HG03354 (cell line): ENCODE measurements around the gene TSC22D4.
"Not testable (repeated sequence)": the region's sequence is repeated elsewhere in the genome, so short reads cannot be mapped to it uniquely, and the experiment has no call there.

Experiments used
- ATAC-seq: cut with Tn5 transposase; IDR thresholded peaks from one replicate; pipeline ENCODE4 v1.9.1; 2021; ENCODE audit warnings: mild to moderate bottlenecking; ENCODE audit not compliant: unreplicated experiment, poor library complexity, severe bottlenecking

The TSC22D4 gene

DNA sequence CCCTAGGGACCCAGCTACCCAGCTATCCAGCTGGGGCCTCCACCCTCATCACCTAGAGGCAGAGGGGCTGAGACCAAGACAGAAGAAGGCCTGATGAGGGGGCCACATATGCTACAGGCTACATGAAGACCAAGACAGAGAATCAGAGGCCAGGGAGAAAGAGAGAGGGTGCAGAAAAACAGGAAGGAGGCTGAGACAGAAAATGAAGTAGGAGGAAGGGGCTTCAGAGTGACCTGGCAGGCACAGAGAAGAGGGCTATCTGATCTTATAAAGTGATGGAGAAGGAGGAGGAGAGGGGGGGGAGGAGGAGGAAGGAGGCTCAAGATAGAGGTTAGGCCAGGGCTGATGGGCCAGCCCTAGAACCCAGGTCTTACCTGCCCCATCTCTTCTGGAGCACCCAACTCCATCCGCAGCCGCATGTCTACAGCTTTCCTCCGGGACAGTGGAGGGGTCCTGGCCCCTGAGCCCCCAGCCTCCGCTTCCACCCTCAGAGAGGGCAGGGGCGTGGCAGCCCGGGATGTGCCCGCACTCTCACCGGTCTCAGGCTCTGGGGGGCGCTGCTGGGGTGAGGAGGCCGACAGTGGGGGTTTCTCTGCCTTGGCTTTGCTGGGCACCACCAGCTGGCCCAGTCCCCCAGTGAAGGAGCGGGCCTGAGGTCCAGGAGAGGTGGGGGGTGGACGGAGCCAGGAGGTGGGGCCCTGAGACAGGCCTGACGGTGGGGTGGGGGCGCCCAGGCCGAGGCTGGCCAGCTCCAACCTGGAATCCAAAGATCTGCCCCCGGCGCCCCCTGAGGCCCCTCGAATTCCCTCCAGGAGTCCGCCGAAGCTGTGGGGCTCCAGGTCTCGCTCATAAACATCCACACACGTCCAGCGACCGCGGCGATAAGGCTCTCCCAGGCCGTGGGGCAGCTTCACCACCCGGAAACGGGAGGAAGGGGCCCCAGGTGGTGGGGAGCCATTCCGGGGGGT lies 1.8 kb downstream of the TSC22D4 start:
- ATAC-seq = no peak

GRCh38 chr7:100476101-100476780 lies 2.8 kb downstream of the TSC22D4 start:
- no peak for ATAC-seq

- no peak for ATAC-seq
Observed at GRCh38 chr7:100475549-100475948, 3.5 kb downstream of the TSC22D4 start.

GRCh38 chr7:100472854-100473499 lies 6.0 kb downstream of the TSC22D4 start:
- no peak for ATAC-seq

DNA sequence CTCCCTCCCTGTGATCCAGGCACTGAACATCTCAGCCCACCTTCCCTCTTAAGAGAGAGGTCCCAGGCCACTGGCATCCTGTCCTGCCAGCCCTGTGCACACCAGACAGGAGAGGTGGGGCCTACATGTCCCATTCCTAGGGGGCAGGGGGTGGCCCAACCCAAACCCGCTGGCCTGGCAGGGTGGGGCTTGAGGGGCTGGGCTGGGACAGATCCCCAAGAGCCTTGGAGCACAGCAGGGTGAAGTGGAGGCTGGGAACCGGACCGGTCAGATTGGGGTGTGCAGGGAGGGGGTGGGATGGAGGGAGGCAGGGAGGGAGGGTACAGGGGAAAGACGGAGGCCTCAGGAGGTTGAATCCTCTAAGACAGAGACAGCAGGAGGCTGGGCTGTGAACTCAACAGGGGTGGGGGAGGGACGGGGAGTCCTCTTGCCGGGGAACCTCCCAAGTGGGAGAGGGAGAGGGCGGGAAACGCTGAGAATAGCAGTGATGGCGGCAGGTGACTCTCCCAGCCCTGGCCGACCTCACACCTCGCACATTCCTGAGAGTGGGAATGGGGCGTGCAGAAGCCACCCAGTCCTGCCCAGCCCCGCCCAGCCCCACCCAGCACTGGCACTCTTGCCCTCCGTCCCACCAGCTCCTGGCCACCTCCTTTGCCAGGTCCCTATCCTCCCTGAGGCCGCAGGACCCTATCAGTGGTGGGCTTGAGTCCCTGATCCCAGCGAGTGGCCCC lies 6.7 kb downstream of the TSC22D4 start:
- ATAC-seq = no peak

DNA sequence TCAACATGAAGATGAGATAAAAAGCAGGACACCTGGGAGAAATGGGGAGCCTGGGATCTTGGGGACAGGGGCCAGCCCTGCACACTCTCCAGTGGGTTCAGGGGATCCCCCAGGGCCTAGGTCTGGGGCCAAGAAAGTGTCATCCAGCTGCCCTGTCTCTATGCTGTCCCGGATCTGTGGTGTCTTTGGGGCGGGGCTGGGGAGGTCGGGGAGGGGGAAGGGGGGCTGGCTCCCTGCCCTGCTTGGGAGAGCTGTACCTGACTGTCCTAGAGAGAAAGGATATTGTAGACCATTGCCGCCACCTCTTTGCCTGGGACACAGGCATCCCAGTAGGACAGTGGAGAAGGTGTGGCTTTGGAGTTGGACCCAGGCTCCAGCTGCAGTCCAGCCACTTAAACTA lies 8.0 kb downstream of the TSC22D4 start:
- ATAC-seq = no peak

- ATAC-seq = peak; percentile 59
Observed at GRCh38 chr7:100469227-100470044, 9.6 kb downstream of the TSC22D4 start.

- ATAC-seq = no peak
Observed at GRCh38 chr7:100467638-100468373, 11.2 kb downstream of the TSC22D4 start.

GRCh38 chr7:100466653-100467605 lies 12.1 kb downstream of the TSC22D4 start:
- no peak for ATAC-seq

GRCh38 chr7:100465702-100466311 lies 13.2 kb downstream of the TSC22D4 start:
- ATAC-seq = no peak

GRCh38 chr7:100465299-100465698 lies 13.7 kb downstream of the TSC22D4 start:
- ATAC-seq = no peak

GRCh38 chr7:100464791-100465190 lies 14.2 kb downstream of the TSC22D4 start:
- ATAC-seq = no peak

- no peak for ATAC-seq
Observed at GRCh38 chr7:100464210-100464660, 14.8 kb downstream of the TSC22D4 start, which contains the start of gene SPACDR. Gene SPACDR, minus strand, starts transcription at chr7:100464260. Its CDS starts 235 bp downstream, at chr7:100464025.

DNA sequence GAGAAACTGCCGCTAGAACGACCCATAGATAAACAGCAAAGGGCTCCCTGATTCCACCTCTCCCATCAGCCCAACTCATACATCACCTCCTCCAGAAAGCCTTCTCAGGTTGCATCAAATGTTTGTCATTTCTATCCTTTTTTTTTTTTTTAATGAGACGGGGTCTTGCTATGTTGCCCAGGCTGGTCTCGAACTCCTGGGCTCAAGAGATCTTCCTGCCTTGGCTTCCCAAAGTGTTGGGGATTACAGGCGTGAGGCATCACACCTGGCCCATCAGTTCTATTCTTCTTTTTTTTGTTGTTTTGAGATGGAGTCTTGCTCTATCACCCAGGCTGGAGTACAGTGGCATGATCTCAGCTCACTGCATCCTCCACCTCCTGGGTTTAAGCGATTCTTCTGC lies 22.0 kb downstream of the TSC22D4 start:
- ATAC-seq = no peak

DNA sequence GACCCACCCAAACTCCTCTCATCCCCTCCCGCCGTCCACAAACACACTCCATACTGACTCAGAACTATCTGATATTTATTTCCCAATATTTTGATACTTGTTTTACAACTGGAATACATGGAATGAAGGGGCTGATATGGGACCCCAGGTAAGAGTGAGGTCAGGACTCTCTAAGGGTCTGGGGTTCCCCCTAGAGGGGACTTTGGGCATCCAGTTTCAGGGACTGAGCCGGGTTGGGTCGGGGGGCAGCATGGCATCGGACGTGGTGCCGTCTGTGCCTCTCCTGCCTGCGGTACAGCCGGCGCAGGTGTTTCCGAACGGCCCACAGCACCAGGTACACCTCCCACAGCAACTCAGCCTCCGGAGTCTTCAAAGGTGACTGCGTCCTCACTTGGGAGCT lies 22.5 kb downstream of the TSC22D4 start:
- ATAC-seq = no peak

- ATAC-seq = no peak
Observed at GRCh38 chr7:100455206-100455605, 23.8 kb downstream of the TSC22D4 start.

GRCh38 chr7:100453854-100454253 lies 25.2 kb downstream of the TSC22D4 start:
- not testable (repeated sequence) for ATAC-seq
